CD14-positive monocyte (primary cell): ENCODE measurements around the gene PSMD7. TPM values are rescaled to one million over a fixed set of nuclear protein-coding genes. Genes with fewer than 3 reads are reported as not detected.

Source experiments
- DNase-seq, 3 donors: peaks; one replicate each; pipeline ENCODE4 v3.0.0-alpha.2; 2011 to 2022
- H2AFZ ChIP-seq: 2 replicates; pipeline ENCODE4 v1.6.0; 2012; ENCODE audit warnings: mild to moderate bottlenecking, low read depth, low read length, inconsistent platforms; ENCODE audit not compliant: insufficient read depth, poor library complexity, severe bottlenecking
- H3K27ac ChIP-seq, 2 donors: 1 replicate in 1 of 2; 2 replicates in 1 of 2; pipeline ENCODE4 v1.5.1; 2012 to 2013; ENCODE audit warnings: low read length in 2 of 2, control low read depth in 1 of 2, inconsistent platforms in 1 of 2, low read depth in 1 of 2, mild to moderate bottlenecking in 1 of 2
- H3K27me3 ChIP-seq, 2 donors: one replicate each; pipeline versions ENCODE4 v1.6.0 to v1.6.1; 2011 to 2013; ENCODE audit warnings: low read length in 2 of 2; ENCODE audit not compliant: control insufficient read depth in 2 of 2, insufficient read depth in 2 of 2
- H3K36me3 ChIP-seq, 2 donors: replicated peaks in 1 of 2; 1 replicate in 1 of 2; 2 replicates in 1 of 2; pipeline versions ENCODE4 v1.5.1 to v1.6.1; 2012 to 2013; ENCODE audit warnings: low read length in 2 of 2, control low read depth in 1 of 2, inconsistent platforms in 1 of 2, mild to moderate bottlenecking in 1 of 2; ENCODE audit not compliant: insufficient read depth in 2 of 2, control insufficient read depth in 1 of 2
- H3K4me1 ChIP-seq, 2 donors: 1 replicate in 1 of 2; 2 replicates in 1 of 2; pipeline versions ENCODE4 v1.5.1 to v1.6.1; 2012 to 2013; ENCODE audit warnings: low read length in 2 of 2, control low read depth in 1 of 2, inconsistent platforms in 1 of 2, mild to moderate bottlenecking in 1 of 2, moderate library complexity in 1 of 2; ENCODE audit not compliant: insufficient read depth in 2 of 2, control insufficient read depth in 1 of 2
- H3K4me2 ChIP-seq: replicated peaks from 2 replicates; pipeline ENCODE3; 2012; ENCODE audit warnings: low read length, moderate library complexity, mild to moderate bottlenecking; ENCODE audit not compliant: poor library complexity, severe bottlenecking; ENCODE audit errors: extremely low read depth
- H3K4me3 ChIP-seq, 3 experiments: fragments of 200-600 bp in 1 of 3; sonication (generic) in 1 of 3; replicated peaks in 1 of 3; 1 replicate in 2 of 3; 2 replicates in 1 of 3; pipeline ENCODE4 v1.5.1; 2011 to 2013; ENCODE audit warnings: low read length in 3 of 3, mild to moderate bottlenecking in 3 of 3, control low read depth in 2 of 3, low read depth in 2 of 3, inconsistent platforms in 1 of 3, moderate library complexity in 1 of 3
- H3K79me2 ChIP-seq: 2 replicates; pipeline ENCODE4 v1.6.0; 2012; ENCODE audit warnings: mild to moderate bottlenecking, control low read depth, inconsistent platforms, low read length, moderate library complexity; ENCODE audit not compliant: insufficient read depth
- H3K9ac ChIP-seq: 2 replicates; pipeline ENCODE4 v1.6.0; 2017; ENCODE audit warnings: low read length, mild to moderate bottlenecking; ENCODE audit not compliant: insufficient read depth, poor library complexity, severe bottlenecking
- H3K9me3 ChIP-seq, 2 donors: replicated peaks in 1 of 2; 1 replicate in 1 of 2; 2 replicates in 1 of 2; pipeline versions ENCODE4 v1.5.1 to v1.6.1; 2012 to 2013; ENCODE audit warnings: low read length in 2 of 2, control low read depth in 1 of 2; ENCODE audit not compliant: control insufficient read depth in 1 of 2, insufficient read depth in 1 of 2
- H4K20me1 ChIP-seq: 2 replicates; pipeline ENCODE4 v1.6.0; 2012; ENCODE audit warnings: mild to moderate bottlenecking, low read length, control low read depth, moderate library complexity; ENCODE audit not compliant: insufficient read depth
- H3K27ac Mint-ChIP-seq, 7 donors: one replicate each; pipeline ENCODE4 v1.8.0; 2020; ENCODE audit warnings: mild to moderate bottlenecking in 7 of 7, mixed read lengths in 7 of 7, moderate library complexity in 6 of 7, inconsistent platforms in 2 of 7
- H3K27me3 Mint-ChIP-seq, 3 donors: one replicate each; pipeline ENCODE4 v1.8.0; 2021 to 2022; ENCODE audit warnings: low read depth in 3 of 3, mild to moderate bottlenecking in 3 of 3, mixed read lengths in 3 of 3, moderate library complexity in 3 of 3, inconsistent platforms in 1 of 3
- H3K36me3 Mint-ChIP-seq, 2 donors: one replicate each; pipeline ENCODE4 v1.8.0; 2020; ENCODE audit warnings: mixed read lengths in 2 of 2, inconsistent platforms in 1 of 2, mild to moderate bottlenecking in 1 of 2
- H3K4me1 Mint-ChIP-seq: one replicate; pipeline ENCODE4 v1.8.0; 2020; ENCODE audit warnings: mild to moderate bottlenecking, mixed read lengths
- H3K4me3 Mint-ChIP-seq, 2 donors: one replicate each; pipeline ENCODE4 v1.8.0; 2020; ENCODE audit warnings: mild to moderate bottlenecking in 2 of 2, mixed read lengths in 2 of 2, moderate library complexity in 1 of 2
- H3K9me3 Mint-ChIP-seq, 7 donors: one replicate each; pipeline ENCODE4 v1.8.0; 2020 to 2022; ENCODE audit warnings: mixed read lengths in 7 of 7, mild to moderate bottlenecking in 6 of 7, moderate library complexity in 6 of 7, inconsistent platforms in 2 of 7
- CTCF ChIP-seq: fragments of 200-600 bp; IDR thresholded peaks from one replicate; pipeline ENCODE4 v1.8.0; 2022; ENCODE audit warnings: antibody characterized with exemption, mild to moderate bottlenecking
- WGBS: methylation state at CpG from one replicate; pipeline ENCODE4 v1.1.5; 2013; ENCODE audit warnings: missing lambda C conversion rate; ENCODE audit not compliant: insufficient coverage; 5-methylcytosine and 5-hydroxymethylcytosine counted together
- intact Hi-C, 2 donors: fragments of 100-400 bp; cut with micrococcal nuclease; formaldehyde crosslinking; loops; one replicate each; pipeline versions ENCODE4 v1.15.0 to v1.15.1; 2023
- polyA plus RNA-seq, 3 donors: library from polyadenylated mRNA; depleted of rRNA in 1 of 3; unstranded in 2 of 3; stranded (reverse) in 1 of 3; fragments of 300-500 nt in 2 of 3; fragments of >200 nt in 1 of 3; fragmentation: Illumina TruSeq in 2 of 3; gene quantifications; 1 replicate in 2 of 3; 2 replicates in 1 of 3; pipeline ENCODE4 v1.2.3, GENCODE V29; 2012 to 2021

The PSMD7 gene
- polyA plus RNA-seq, 3 donors, result 61.3 to 118 (median 96.7) TPM

- 69% methylated on average over 3 of the region's 5 CpGs for WGBS
- intact Hi-C loops, result no loop called here
- Histone ChIP-seq H3K4me1 (no peaks in the 10 kb centered on the region), H3K9me3 (no peaks in the 10 kb centered on the region), H2AFZ (no peak overlapping the region), H3K4me3 (no peak overlapping the region), H4K20me1 (no peaks in the 10 kb centered on the region), H3K27me3 (no peaks in the 10 kb centered on the region), H3K9ac (no peak overlapping the region), H3K36me3 (no peaks in the 10 kb centered on the region), H3K79me2 (no peaks in the 10 kb centered on the region), H3K4me2 (no peak overlapping the region), H3K27ac (no peak overlapping the region)
- Mint-ChIP-seq H3K4me1 (no peaks in the 10 kb centered on the region), H3K27me3 (peaks cover 2 to 17% (median 8%) of the 10 kb centered on the region in 3 donors), H3K27ac (no peak overlapping the region), H3K4me3 (no peak overlapping the region), H3K36me3 (no peaks in the 10 kb centered on the region), H3K9me3 (no peaks in the 10 kb centered on the region)
- no peak for DNase-seq
- no peak for TF ChIP-seq CTCF
Observed at GRCh38 chr16:74261068-74261467, 35.5 kb upstream of the PSMD7 start.

- Histone ChIP-seq H3K4me2 (no peak overlapping the region), H3K4me1 (no peaks in the 10 kb centered on the region), H3K9me3 (no peaks in the 10 kb centered on the region)
Observed at GRCh38 chr16:74264811-74265210, 31.8 kb upstream of the PSMD7 start.

More at GRCh38 chr16:74264811-74265210, 31.8 kb upstream of the PSMD7 start:
- no peaks in the 10 kb centered on the region for H3K36me3 ChIP-seq
- no peak overlapping the region for H3K27ac Mint-ChIP-seq
- TF ChIP-seq CTCF, result no peak
- no peak for DNase-seq
- H3K27ac ChIP-seq, result no peak overlapping the region
- no peak overlapping the region for H2AFZ ChIP-seq
- H3K79me2 ChIP-seq, result no peaks in the 10 kb centered on the region
- H3K27me3 Mint-ChIP-seq, result peaks cover 0 to 11% (median 8%) of the 10 kb centered on the region in 3 donors
- no peak overlapping the region for H3K4me3 Mint-ChIP-seq
- no peak overlapping the region for H3K4me3 ChIP-seq
- H3K27me3 ChIP-seq, result peaks cover 2 to 3% of the 10 kb centered on the region in 2 donors
- H4K20me1 ChIP-seq, result no peaks in the 10 kb centered on the region
- no peaks in the 10 kb centered on the region for H3K9me3 Mint-ChIP-seq
- intact Hi-C loops, result no loop called here
- H3K36me3 Mint-ChIP-seq, result no peaks in the 10 kb centered on the region
- H3K4me1 Mint-ChIP-seq, result no peaks in the 10 kb centered on the region
- H3K9ac ChIP-seq, result no peak overlapping the region
- 80% methylated on average over 1 of the region's 3 CpGs for WGBS
